ENCODE results near the gene SNED1.

The SNED1 gene

GRCh38 chr2:240960971-240961876 lies 37.2 kb upstream of the SNED1 start:
- Histone ChIP-seq H3K4me1 (ENCODE audit: control insufficient read depth, insufficient read depth, low read length, unreplicated experiment) (peaks cover 20% of the 10 kb centered on the region), H2AFZ (ENCODE audit: low read length, unreplicated experiment) (no peak overlapping the region), H3K36me3 (ENCODE audit: insufficient read depth, low read length) (no peaks in the 10 kb centered on the region), H3K79me2 (ENCODE audit: control insufficient read depth, insufficient read depth, low read length, unreplicated experiment) (no peaks in the 10 kb centered on the region), H3K4me3 (ENCODE audit: low read depth, low read length) (no peak overlapping the region), H3K27me3 (ENCODE audit: insufficient read depth, low read length) (no peaks in the 10 kb centered on the region), H3K27ac (ENCODE audit: low read depth, low read length) (no peak overlapping the region)

GRCh38 chr2:240961910-240962299 lies 36.5 kb upstream of the SNED1 start:
- no peaks in the 10 kb centered on the region for H3K27me3 ChIP-seq (ENCODE audit: insufficient read depth, low read length)
- H3K27ac ChIP-seq (ENCODE audit: low read depth, low read length), result no peak overlapping the region
- H3K4me3 ChIP-seq (ENCODE audit: low read depth, low read length), result no peak overlapping the region
- no peaks in the 10 kb centered on the region for H3K36me3 ChIP-seq (ENCODE audit: insufficient read depth, low read length)
- H2AFZ ChIP-seq (ENCODE audit: low read length, unreplicated experiment), result no peak overlapping the region
- H3K4me1 ChIP-seq (ENCODE audit: control insufficient read depth, insufficient read depth, low read length, unreplicated experiment), result peaks cover 20% of the 10 kb centered on the region
- H3K79me2 ChIP-seq (ENCODE audit: control insufficient read depth, insufficient read depth, low read length, unreplicated experiment), result no peaks in the 10 kb centered on the region

- H3K79me2 ChIP-seq (ENCODE audit: control insufficient read depth, insufficient read depth, low read length, unreplicated experiment), result no peaks in the 10 kb centered on the region
- H3K36me3 ChIP-seq (ENCODE audit: insufficient read depth, low read length), result no peaks in the 10 kb centered on the region
- H3K27me3 ChIP-seq (ENCODE audit: insufficient read depth, low read length), result no peaks in the 10 kb centered on the region
- H3K4me3 ChIP-seq (ENCODE audit: low read depth, low read length), result no peak overlapping the region
- no peak overlapping the region for H2AFZ ChIP-seq (ENCODE audit: low read length, unreplicated experiment)
- no peak overlapping the region for H3K27ac ChIP-seq (ENCODE audit: low read depth, low read length)
- H3K4me1 ChIP-seq (ENCODE audit: control insufficient read depth, insufficient read depth, low read length, unreplicated experiment), result peaks cover 20% of the 10 kb centered on the region
Measured at GRCh38 chr2:240962300-240963064, 35.9 kb upstream of the SNED1 start.

DNA sequence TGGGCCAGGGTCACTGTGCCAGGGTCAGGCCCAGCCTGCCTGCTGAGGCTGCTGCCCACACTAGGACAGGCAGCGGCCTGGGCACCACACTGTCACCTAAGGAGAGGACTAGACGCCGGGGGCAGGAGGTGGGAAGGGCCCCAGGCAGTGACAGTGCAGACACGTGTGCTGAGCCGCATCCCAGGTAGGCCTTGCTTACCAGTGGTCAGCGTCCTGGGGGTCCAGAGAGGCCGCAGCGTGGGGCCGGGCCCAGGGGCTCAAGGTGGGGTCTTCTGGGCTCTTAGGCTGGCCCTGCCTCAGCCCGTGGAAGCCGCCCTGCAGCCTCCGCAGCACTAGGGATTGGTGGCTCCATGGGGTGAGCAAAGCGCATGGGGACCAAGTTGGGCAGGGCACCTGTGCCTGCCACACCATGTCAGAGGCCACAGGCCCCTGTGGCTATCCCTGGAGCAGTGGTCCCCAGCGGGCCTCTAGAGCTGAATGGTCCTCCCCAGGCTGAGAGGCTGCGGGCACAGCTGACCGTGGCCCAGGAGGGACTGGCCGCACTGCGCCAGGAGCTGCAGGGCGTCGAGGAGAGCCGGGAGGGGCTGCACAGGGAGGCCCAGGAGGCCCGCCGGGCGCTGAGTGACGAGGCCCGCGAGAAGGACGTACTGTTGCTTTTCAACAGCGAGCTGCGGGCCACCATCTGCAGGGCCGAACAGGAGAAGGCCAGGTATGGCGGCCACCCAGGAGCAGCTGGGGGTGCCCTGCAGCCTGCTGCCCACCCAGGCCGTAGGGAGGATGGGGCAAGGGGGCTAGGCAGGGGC lies 35.2 kb upstream of the SNED1 start:
- no peak overlapping the region for H2AFZ ChIP-seq (ENCODE audit: low read length, unreplicated experiment)
- H3K27ac ChIP-seq (ENCODE audit: low read depth, low read length), result no peak overlapping the region
- H3K36me3 ChIP-seq (ENCODE audit: insufficient read depth, low read length), result no peaks in the 10 kb centered on the region
- H3K79me2 ChIP-seq (ENCODE audit: control insufficient read depth, insufficient read depth, low read length, unreplicated experiment), result no peaks in the 10 kb centered on the region
- no peaks in the 10 kb centered on the region for H3K27me3 ChIP-seq (ENCODE audit: insufficient read depth, low read length)
- no peak overlapping the region for H3K4me3 ChIP-seq (ENCODE audit: low read depth, low read length)
- peaks cover 15% of the 10 kb centered on the region for H3K4me1 ChIP-seq (ENCODE audit: control insufficient read depth, insufficient read depth, low read length, unreplicated experiment)

GRCh38 chr2:240963868-240964703 lies 34.3 kb upstream of the SNED1 start:
- no peaks in the 10 kb centered on the region for H3K27me3 ChIP-seq (ENCODE audit: insufficient read depth, low read length)
- H3K4me1 ChIP-seq (ENCODE audit: control insufficient read depth, insufficient read depth, low read length, unreplicated experiment), result peaks cover 15% of the 10 kb centered on the region
- no peak overlapping the region for H3K27ac ChIP-seq (ENCODE audit: low read depth, low read length)
- no peak overlapping the region for H2AFZ ChIP-seq (ENCODE audit: low read length, unreplicated experiment)
- no peak overlapping the region for H3K4me3 ChIP-seq (ENCODE audit: low read depth, low read length)
- no peaks in the 10 kb centered on the region for H3K36me3 ChIP-seq (ENCODE audit: insufficient read depth, low read length)
- H3K79me2 ChIP-seq (ENCODE audit: control insufficient read depth, insufficient read depth, low read length, unreplicated experiment), result no peaks in the 10 kb centered on the region

GRCh38 chr2:240964704-240965295 lies 33.6 kb upstream of the SNED1 start:
- no peaks in the 10 kb centered on the region for H3K27me3 ChIP-seq (ENCODE audit: insufficient read depth, low read length)
- no peaks in the 10 kb centered on the region for H3K36me3 ChIP-seq (ENCODE audit: insufficient read depth, low read length)
- no peak overlapping the region for H3K4me3 ChIP-seq (ENCODE audit: low read depth, low read length)
- H3K4me1 ChIP-seq (ENCODE audit: control insufficient read depth, insufficient read depth, low read length, unreplicated experiment), result peaks cover 15% of the 10 kb centered on the region
- H3K79me2 ChIP-seq (ENCODE audit: control insufficient read depth, insufficient read depth, low read length, unreplicated experiment), result no peaks in the 10 kb centered on the region
- H2AFZ ChIP-seq (ENCODE audit: low read length, unreplicated experiment), result no peak overlapping the region
- no peak overlapping the region for H3K27ac ChIP-seq (ENCODE audit: low read depth, low read length)

DNA sequence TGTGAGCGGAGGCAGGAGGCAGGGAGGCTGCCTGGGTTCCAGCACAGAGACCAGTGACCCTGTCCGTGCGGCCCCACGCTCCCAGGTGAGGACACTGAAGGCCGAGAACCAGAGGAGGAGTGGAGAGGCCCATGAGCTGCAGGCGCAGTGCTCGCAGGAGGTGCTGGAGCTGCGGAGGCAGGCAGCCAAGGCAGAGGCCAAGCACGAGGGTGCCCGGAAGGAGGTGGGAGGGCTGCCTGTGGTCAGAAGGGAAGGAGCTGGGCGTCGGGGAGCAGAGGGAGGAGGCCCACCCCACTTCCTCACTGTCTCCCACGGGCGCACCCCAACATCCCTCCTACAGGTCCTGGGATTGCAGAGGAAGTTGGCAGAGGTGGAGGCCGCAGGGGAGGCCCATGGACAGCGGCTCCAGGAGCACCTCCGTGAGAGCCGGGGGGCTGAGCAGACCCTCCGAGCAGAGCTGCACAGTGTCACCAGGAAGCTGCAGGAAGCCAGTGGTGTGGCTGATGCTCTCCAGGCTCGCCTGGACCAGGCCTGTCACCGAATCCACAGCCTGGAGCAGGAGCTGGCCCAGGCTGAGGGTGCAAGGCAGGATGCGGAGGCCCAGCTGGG lies 33.0 kb upstream of the SNED1 start:
- Histone ChIP-seq H3K4me1 (ENCODE audit: control insufficient read depth, insufficient read depth, low read length, unreplicated experiment) (peaks cover 9% of the 10 kb centered on the region), H2AFZ (ENCODE audit: low read length, unreplicated experiment) (no peak overlapping the region), H3K4me3 (ENCODE audit: low read depth, low read length) (no peak overlapping the region), H3K27me3 (ENCODE audit: insufficient read depth, low read length) (no peaks in the 10 kb centered on the region), H3K79me2 (ENCODE audit: control insufficient read depth, insufficient read depth, low read length, unreplicated experiment) (no peaks in the 10 kb centered on the region), H3K36me3 (ENCODE audit: insufficient read depth, low read length) (no peaks in the 10 kb centered on the region), H3K27ac (ENCODE audit: low read depth, low read length) (no peak overlapping the region)

- no peaks in the 10 kb centered on the region for H3K27me3 ChIP-seq (ENCODE audit: insufficient read depth, low read length)
- H3K27ac ChIP-seq (ENCODE audit: low read depth, low read length), result no peak overlapping the region
- H3K36me3 ChIP-seq (ENCODE audit: insufficient read depth, low read length), result no peaks in the 10 kb centered on the region
- no peak overlapping the region for H3K4me3 ChIP-seq (ENCODE audit: low read depth, low read length)
- no peaks in the 10 kb centered on the region for H3K79me2 ChIP-seq (ENCODE audit: control insufficient read depth, insufficient read depth, low read length, unreplicated experiment)
- H3K4me1 ChIP-seq (ENCODE audit: control insufficient read depth, insufficient read depth, low read length, unreplicated experiment), result peaks cover 3% of the 10 kb centered on the region
- H2AFZ ChIP-seq (ENCODE audit: low read length, unreplicated experiment), result no peak overlapping the region
Measured at GRCh38 chr2:240965905-240966456, 32.4 kb upstream of the SNED1 start.

DNA sequence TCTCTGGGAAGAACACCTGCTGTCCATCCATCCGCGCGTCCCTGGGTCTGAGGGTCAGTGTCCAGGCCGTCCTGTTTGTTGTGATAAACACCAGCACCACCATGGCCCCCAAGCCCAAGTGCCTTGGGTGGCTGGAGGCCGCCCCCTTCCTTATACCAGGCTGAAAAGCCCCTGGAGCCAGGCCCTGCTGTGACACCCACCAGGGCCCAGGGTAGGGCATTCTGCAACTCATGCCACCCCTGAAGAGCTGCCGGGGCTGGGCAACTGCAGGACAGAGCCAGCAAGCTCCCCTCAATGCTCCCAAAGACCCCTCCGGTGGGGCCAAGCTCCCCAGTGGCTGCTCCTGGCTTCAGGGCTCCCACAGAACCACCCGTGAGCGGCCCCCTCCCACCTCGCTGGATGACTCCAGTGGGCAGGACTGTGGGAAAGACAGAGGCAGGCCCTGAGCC lies 31.9 kb upstream of the SNED1 start:
- Histone ChIP-seq H3K4me3 (ENCODE audit: low read depth, low read length) (no peak overlapping the region), H2AFZ (ENCODE audit: low read length, unreplicated experiment) (no peak overlapping the region), H3K27me3 (ENCODE audit: insufficient read depth, low read length) (peaks cover under 1% of the 10 kb centered on the region; the same call in 1 of the 2 replicates), H3K27ac (ENCODE audit: low read depth, low read length) (no peak overlapping the region), H3K36me3 (ENCODE audit: insufficient read depth, low read length) (no peaks in the 10 kb centered on the region), H3K79me2 (ENCODE audit: control insufficient read depth, insufficient read depth, low read length, unreplicated experiment) (no peaks in the 10 kb centered on the region), H3K4me1 (ENCODE audit: control insufficient read depth, insufficient read depth, low read length, unreplicated experiment) (no peaks in the 10 kb centered on the region)

Measured in ACC112 (cell line).